H1 (cell line): Measurements from ENCODE around the gene MYH3. TPM values are rescaled to one million over a fixed set of nuclear protein-coding genes. Genes with fewer than 3 reads are reported as not detected.

Experiments used
- CTCF ChIA-PET: fragments of 300-600 bp; sonication (Branson Sonifier 250); formaldehyde crosslinking; loops from one replicate; lab custom pipeline; 2021; ENCODE audit not compliant: partially characterized antibody; lab: Charles Lee
- POLR2A ChIA-PET: fragments of 300-600 bp; sonication (Branson Sonifier 250); formaldehyde crosslinking; loops from one replicate; lab custom pipeline; 2021; ENCODE audit warnings: inconsistent platforms; ENCODE audit not compliant: partially characterized antibody; lab: Charles Lee
- DNase-seq, 2 experiments: peaks; one replicate each; pipeline versions ENCODE4 v3.0.0 to v3.0.0-alpha.2; 2010 to 2022; ENCODE audit warnings: low spot score in 2 of 2, low read depth in 1 of 2, mixed read lengths in 1 of 2
- FAIRE-seq: peaks from 2 replicates; lab custom pipeline; 2011; peaks lifted over from hg19 to GRCh38; lab: Jason Lieb, UNC
- H2AFZ ChIP-seq: 2 replicates; pipeline ENCODE4 v1.8.1; 2012; ENCODE audit warnings: low read length, inconsistent platforms
- H2AK5ac ChIP-seq: 2 replicates; pipeline ENCODE4 v1.6.1; 2013; ENCODE audit warnings: low read depth, low read length
- H2BK120ac ChIP-seq: replicated peaks from 2 replicates; pipeline ENCODE3; 2013; ENCODE audit warnings: low read depth, low read length, inconsistent platforms
- H2BK12ac ChIP-seq: 2 replicates; pipeline ENCODE4 v1.6.1; 2013; ENCODE audit warnings: low read depth, low read length
- H2BK15ac ChIP-seq: 2 replicates; pipeline ENCODE4 v1.6.1; 2013; ENCODE audit warnings: low read length
- H2BK20ac ChIP-seq: 2 replicates; pipeline ENCODE4 v1.6.1; 2013; ENCODE audit warnings: low read length
- H2BK5ac ChIP-seq: 2 replicates; pipeline ENCODE4 v1.6.1; 2013; ENCODE audit warnings: low read depth, low read length
- H3K14ac ChIP-seq: 2 replicates; pipeline ENCODE4 v1.6.1; 2013; ENCODE audit warnings: inconsistent platforms; ENCODE audit not compliant: insufficient read length
- H3K18ac ChIP-seq: 2 replicates; pipeline ENCODE4 v1.6.1; 2013; ENCODE audit warnings: low read length; ENCODE audit errors: extremely low read depth
- H3K23ac ChIP-seq: 2 replicates; pipeline ENCODE4 v1.6.1; 2013; ENCODE audit warnings: inconsistent platforms; ENCODE audit not compliant: insufficient read length
- H3K23me2 ChIP-seq: 2 replicates; pipeline ENCODE4 v1.6.1; 2013; ENCODE audit warnings: low read depth, low read length
- H3K27ac ChIP-seq: 2 replicates; pipeline ENCODE4 v1.6.1; 2011; ENCODE audit warnings: low read depth, low read length, inconsistent platforms
- H3K27me3 ChIP-seq, 4 experiments: replicated peaks in 1 of 4; 1 replicate in 1 of 4; 2 replicates in 3 of 4; pipeline versions ENCODE4 v1.6.1 to v1.8.1; 2011 to 2013; ENCODE audit warnings: low read length in 3 of 4, mild to moderate bottlenecking in 3 of 4, inconsistent platforms in 2 of 4, mixed read lengths in 2 of 4, moderate library complexity in 1 of 4; ENCODE audit not compliant: control insufficient read depth in 3 of 4, insufficient read depth in 3 of 4; ENCODE audit errors: extremely low read depth in 1 of 4
- H3K36me3 ChIP-seq, 4 experiments: 2 replicates each; pipeline versions ENCODE4 v1.6.1 to v1.8.1; 2011 to 2013; ENCODE audit warnings: mild to moderate bottlenecking in 4 of 4, low read length in 3 of 4, moderate library complexity in 2 of 4, control low read depth in 1 of 4, inconsistent platforms in 1 of 4; ENCODE audit not compliant: insufficient read depth in 4 of 4, control insufficient read depth in 2 of 4
- H3K4ac ChIP-seq: replicated peaks from 2 replicates; pipeline ENCODE3; 2013; ENCODE audit warnings: low read length, low read depth, mixed read lengths, inconsistent platforms; ENCODE audit not compliant: insufficient read length
- H3K4me1 ChIP-seq, 4 experiments: replicated peaks in 1 of 4; 1 replicate in 1 of 4; 2 replicates in 3 of 4; pipeline versions ENCODE4 v1.6.1 to v1.8.1; 2011 to 2013; ENCODE audit warnings: low read length in 3 of 4, inconsistent platforms in 2 of 4, mixed read lengths in 1 of 4; ENCODE audit not compliant: insufficient read depth in 4 of 4, control insufficient read depth in 3 of 4
- H3K4me2 ChIP-seq, 2 experiments: 2 replicates each; pipeline versions ENCODE4 v1.6.1 to v1.8.1; 2011 to 2013; ENCODE audit warnings: low read depth in 2 of 2, low read length in 2 of 2, control low read depth in 1 of 2, inconsistent platforms in 1 of 2, mild to moderate bottlenecking in 1 of 2; ENCODE audit not compliant: insufficient read depth in 1 of 2
- H3K4me3 ChIP-seq, 4 experiments: fragments of 200-600, 300-600 bp in 1 of 4; sonication (generic), shearing (Covaris generic), sonication (Bioruptor Twin) in 1 of 4; 2 replicates each; pipeline versions ENCODE4 v1.5.1 to v1.8.1; 2011 to 2016; ENCODE audit warnings: low read length in 4 of 4, low read depth in 3 of 4, control low read depth in 2 of 4, inconsistent platforms in 2 of 4, mild to moderate bottlenecking in 2 of 4, mixed read lengths in 1 of 4, moderate library complexity in 1 of 4; ENCODE audit not compliant: insufficient read depth in 2 of 4; ENCODE audit errors: extremely low read depth in 1 of 4
- H3K56ac ChIP-seq: replicated peaks from 2 replicates; pipeline ENCODE3; 2013; ENCODE audit warnings: low read depth, mild to moderate bottlenecking, mixed read lengths, low read length, inconsistent platforms; ENCODE audit not compliant: insufficient read length
- H3K79me1 ChIP-seq: 2 replicates; pipeline ENCODE4 v1.6.1; 2013; ENCODE audit warnings: low read depth, low read length, control low read depth
- H3K79me2 ChIP-seq, 2 experiments: 2 replicates each; pipeline versions ENCODE4 v1.6.1 to v1.8.1; 2012 to 2013; ENCODE audit warnings: low read length in 2 of 2, mild to moderate bottlenecking in 2 of 2, inconsistent platforms in 1 of 2; ENCODE audit not compliant: insufficient read depth in 2 of 2, control insufficient read depth in 1 of 2
- H3K9ac ChIP-seq, 4 experiments: replicated peaks in 1 of 4; 1 replicate in 1 of 4; 2 replicates in 3 of 4; pipeline versions ENCODE4 v1.6.1 to v1.8.1; 2011 to 2013; ENCODE audit warnings: low read depth in 3 of 4, low read length in 3 of 4, control low read depth in 2 of 4, mild to moderate bottlenecking in 2 of 4, moderate library complexity in 2 of 4, inconsistent platforms in 1 of 4; ENCODE audit errors: extremely low read depth in 1 of 4
- H3K9me3 ChIP-seq, 2 experiments: 2 replicates each; pipeline versions ENCODE4 v1.6.1 to v1.8.1; 2012 to 2013; ENCODE audit warnings: mild to moderate bottlenecking in 2 of 2, moderate library complexity in 2 of 2, control low read depth in 1 of 2, inconsistent platforms in 1 of 2, low read depth in 1 of 2, low read length in 1 of 2, mixed read lengths in 1 of 2; ENCODE audit not compliant: insufficient read depth in 2 of 2
- H4K20me1 ChIP-seq, 2 experiments: replicated peaks in 1 of 2; 2 replicates each; pipeline versions ENCODE3 to v1.8.1; 2011 to 2013; ENCODE audit warnings: inconsistent platforms in 2 of 2, low read length in 2 of 2, mild to moderate bottlenecking in 1 of 2; ENCODE audit not compliant: insufficient read depth in 2 of 2, control insufficient read depth in 1 of 2
- H4K5ac ChIP-seq: 2 replicates; pipeline ENCODE4 v1.6.1; 2013; ENCODE audit warnings: low read length, low read depth, mixed read lengths, inconsistent platforms; ENCODE audit not compliant: insufficient read length
- H4K8ac ChIP-seq: 2 replicates; pipeline ENCODE4 v1.8.0; 2013; ENCODE audit warnings: mild to moderate bottlenecking, moderate library complexity, low read length, inconsistent platforms; ENCODE audit not compliant: insufficient read depth; ENCODE audit errors: extremely low read depth
- H4K91ac ChIP-seq: replicated peaks from 2 replicates; pipeline ENCODE3; 2013; ENCODE audit warnings: low read length, mixed read lengths, inconsistent platforms; ENCODE audit not compliant: insufficient read length
- BRCA1 ChIP-seq: IDR thresholded peaks from 2 replicates; pipeline ENCODE4 v1.6.1; 2012; ENCODE audit warnings: low read depth, low read length, improper control_type of control experiment
- CBX5 ChIP-seq: fragments of 300-800, 300-1000 bp; sonication (generic); IDR thresholded peaks from 2 replicates; pipeline ENCODE4 v1.7.1; 2016; ENCODE audit warnings: antibody characterized with exemption, low read length, low read depth
- CHD2 ChIP-seq: IDR thresholded peaks from 2 replicates; pipeline ENCODE4 v1.6.1; 2012; ENCODE audit warnings: low read length, improper control_type of control experiment
- E2F6 ChIP-seq: IDR thresholded peaks from 2 replicates; pipeline ENCODE4 v1.6.1; 2012; ENCODE audit warnings: inconsistent platforms
- EP300 ChIP-seq, 2 experiments: IDR thresholded peaks; 1 replicate in 1 of 2; 2 replicates in 1 of 2; pipeline ENCODE4 v1.6.1; 2011 to 2012; ENCODE audit warnings: low read depth in 2 of 2, low read length in 2 of 2, mild to moderate bottlenecking in 2 of 2, borderline replicate concordance in 1 of 2, inconsistent platforms in 1 of 2, moderate library complexity in 1 of 2
- RAD21 ChIP-seq, 2 experiments: IDR thresholded peaks in 1 of 2; conservative IDR thresholded peaks in 1 of 2; 2 replicates each; pipeline ENCODE4 v1.6.1; 2011; ENCODE audit warnings: low read depth in 2 of 2, low read length in 2 of 2, improper control_type of control experiment in 1 of 2, inconsistent platforms in 1 of 2, mild to moderate bottlenecking in 1 of 2, moderate library complexity in 1 of 2
- SAP30 ChIP-seq: fragments of 300-600 bp; sonication (generic); IDR thresholded peaks from 2 replicates; pipeline ENCODE4 v1.7.1; 2012; ENCODE audit warnings: low read length, moderate library complexity, mild to moderate bottlenecking, inconsistent platforms; ENCODE audit not compliant: insufficient read depth, insufficient replicate concordance
- SP4 ChIP-seq: IDR thresholded peaks from 2 replicates; pipeline ENCODE4 v1.6.1; 2012; ENCODE audit warnings: low read length, inconsistent platforms
- SRF ChIP-seq: IDR thresholded peaks from 2 replicates; pipeline ENCODE4 v1.6.1; 2011; ENCODE audit warnings: mild to moderate bottlenecking, low read depth, low read length, moderate library complexity
- TCF12 ChIP-seq: IDR thresholded peaks from 2 replicates; pipeline ENCODE4 v1.6.1; 2011; ENCODE audit warnings: low read depth, mild to moderate bottlenecking, low read length
- WGBS, 2 experiments: shearing (Covaris generic) in 1 of 2; methylation state at CpG; one replicate each; pipeline versions ENCODE4 v1.1.6 to v1.1.7; 2013 to 2015; ENCODE audit warnings: low lambda C conversion rate in 2 of 2, mixed read lengths in 2 of 2, inconsistent platforms in 1 of 2, low coverage in 1 of 2, missing lambda C conversion rate in 1 of 2; ENCODE audit not compliant: insufficient replicate concordance in 2 of 2, insufficient coverage in 1 of 2, insufficient read length in 1 of 2; ENCODE audit errors: extremely low coverage in 1 of 2, missing lambda C conversion rate in 1 of 2; 5-methylcytosine and 5-hydroxymethylcytosine counted together
- polyA plus RNA-seq, 7 experiments: library from polyadenylated mRNA; depleted of rRNA in 3 of 7; stranded (reverse) in 5 of 7; unstranded in 2 of 7; fragments of >200 nt in 5 of 7; fragments of 200-250 nt in 2 of 7; gene quantifications; 1 replicate in 5 of 7; 2 replicates in 1 of 7; 4 replicates in 1 of 7; pipeline versions ENCODE4 v1.2.1 to v1.2.3, GENCODE V29; 2011 to 2013; ENCODE audit warnings: missing spikeins in 2 of 7, mixed read lengths in 2 of 7
- total RNA-seq: library from RNA; stranded (reverse); fragmentation: NEBNext Ultra II Directional; extraction: Animal tissue kit (Norgen Biotek cat#: 25700); gene quantifications from 2 replicates; pipeline ENCODE4 v1.2.1, GENCODE V29; 2021

Gene MYH3
- total and polyA plus RNA-seq, 2 of the 8 experiments (the other 6 are each of a cell fraction or from before 2014, with no cell fraction given), result 0.65 to 1.8 TPM

- WGBS, 2 experiments, result 97% methylated on average over 7 of the region's 7 CpGs; no CpG with 5 or more reads in 1 of the 2 experiments
- TF ChIP-seq SAP30, result no peak
- no peak for TF ChIP-seq CHD2
- TF ChIP-seq RAD21 (IDR thresholded peaks at IDR 0.05 in 1 of 2, conservative IDR thresholded peaks at IDR 0.05 in 1 of 2; ENCODE audit: low read depth in 2 of 2, low read length in 2 of 2), result no peak
- no peak for TF ChIP-seq SP4
- TF ChIP-seq TCF12, result no peak
- TF ChIP-seq BRCA1, result no peak
- no peak for TF ChIP-seq CBX5
- no peak for TF ChIP-seq E2F6
- TF ChIP-seq EP300 (IDR thresholded peaks at IDR 0.05; ENCODE audit: borderline replicate concordance in 1 of 2, low read depth in 2 of 2, low read length in 2 of 2), result no peak
- TF ChIP-seq SRF, result no peak
Measured at GRCh38 chr17:10681866-10682446, 24.8 kb upstream of the MYH3 start.

More at GRCh38 chr17:10681866-10682446, 24.8 kb upstream of the MYH3 start:
- no peak for DNase-seq
- Histone ChIP-seq H3K4me3 (no peak overlapping the region), H2AFZ (no peak overlapping the region), H3K27me3 (no peaks in the 10 kb centered on the region), H3K14ac (no peak overlapping the region), H3K79me1 (no peaks in the 10 kb centered on the region), H3K4ac (no peak overlapping the region), H2BK15ac (no peak overlapping the region), H2BK5ac (no peak overlapping the region), H3K4me2 (no peak overlapping the region), H3K4me1 (no peaks in the 10 kb centered on the region), H3K79me2 (no peaks in the 10 kb centered on the region), H2BK12ac (no peak overlapping the region), H4K91ac (no peak overlapping the region), H2AK5ac (no peak overlapping the region), H4K5ac (no peak overlapping the region), H3K36me3 (peaks cover 19 to 81% (median 59%) of the 10 kb centered on the region in 4 experiments), H4K20me1 (peaks cover 2 to 7% of the 10 kb centered on the region in 2 experiments), H2BK120ac (no peak overlapping the region), H3K23ac (no peak overlapping the region), H3K9me3 (no peaks in the 10 kb centered on the region), H4K8ac (no peak overlapping the region), H3K56ac (no peak overlapping the region), H3K27ac (no peak overlapping the region), H3K9ac (no peak overlapping the region), H2BK20ac (no peak overlapping the region), H3K18ac (no peak overlapping the region), H3K23me2 (no peaks in the 10 kb centered on the region)
- no peak for FAIRE-seq
- CTCF ChIA-PET, result interaction anchor here (1.2 to 1.5 kb wide), 2 partner anchors 13 to 14 kb away, joined by 3 read pairs; no protein-coding TSS in a partner anchor
- POLR2A ChIA-PET, result interaction anchor here (0.6 to 0.7 kb wide), 2 partner anchors 11 to 18 kb away, joined by 3 read pairs; no protein-coding TSS in a partner anchor
